Stimulated activated naive CD8-positive, alpha-beta T cell treated with anti-CD3 and anti-CD28 coated beads, Interleukin-15, Interleukin-2, amounts not matched to agents 100 U/mL and 50 U/mL, for 24 hours (primary cell): ENCODE results near the gene ADGRE2.
"Not testable (repeated sequence)": the region's sequence is repeated elsewhere in the genome, so short reads cannot be mapped to it uniquely, and the experiment has no call there.

Experiments used
- ATAC-seq: fragments of 150-1000 bp; cut with Tn5 transposase; one replicate; pipeline ENCODE4 v1.10.0; 2021
- DNase-seq: peaks from one replicate; pipeline ENCODE4 v3.0.0; 2021

Gene ADGRE2

GRCh38 chr19:14779151-14779550 lies 791 bp upstream of the ADGRE2 start:
- no peak for DNase-seq

GRCh38 chr19:14777645-14778044 lies 715 bp downstream of the ADGRE2 start:
- not testable (repeated sequence) for ATAC-seq, DNase-seq

More at GRCh38 chr19:14779151-14779550, 791 bp upstream of the ADGRE2 start:
- no peak for ATAC-seq

GRCh38 chr19:14775869-14776586 lies 2.3 kb downstream of the ADGRE2 start:
- DNase-seq (peak; percentile 28), ATAC-seq (no peak)

- not testable (repeated sequence) for DNase-seq, ATAC-seq
These were observed 3.0 kb downstream of the ADGRE2 start for GRCh38 chr19:14775326-14775725.

- ATAC-seq (no peak), DNase-seq (no peak)
These were observed 4.0 kb downstream of the ADGRE2 start for GRCh38 chr19:14774373-14774772.

- DNase-seq, ATAC-seq: not testable (repeated sequence)
These were observed 4.6 kb downstream of the ADGRE2 start for GRCh38 chr19:14773722-14774121.

GRCh38 chr19:14772995-14773394 lies 5.4 kb downstream of the ADGRE2 start:
- no peak for ATAC-seq
- DNase-seq = no peak

GRCh38 chr19:14772467-14772866 lies 5.9 kb downstream of the ADGRE2 start:
- no peak for DNase-seq
- no peak for ATAC-seq

- no peak for DNase-seq
- ATAC-seq = no peak
These were observed 7.2 kb downstream of the ADGRE2 start for GRCh38 chr19:14770944-14771839.

GRCh38 chr19:14770136-14770535 lies 8.2 kb downstream of the ADGRE2 start:
- ATAC-seq (no peak), DNase-seq (no peak)

- ATAC-seq (no peak), DNase-seq (no peak)
These were observed 9.2 kb downstream of the ADGRE2 start for GRCh38 chr19:14769201-14769600.

- DNase-seq = no peak
- ATAC-seq = no peak
These were observed 10.4 kb downstream of the ADGRE2 start for GRCh38 chr19:14768001-14768400.

GRCh38 chr19:14767466-14767971 lies 10.8 kb downstream of the ADGRE2 start:
- ATAC-seq (no peak), DNase-seq (no peak)

GRCh38 chr19:14765841-14766240 lies 12.5 kb downstream of the ADGRE2 start:
- DNase-seq, ATAC-seq: not testable (repeated sequence)

- peak; percentile 34 for ATAC-seq
- not testable (repeated sequence) for DNase-seq
These were observed 13.0 kb downstream of the ADGRE2 start for GRCh38 chr19:14765403-14765802.

GRCh38 chr19:14764401-14764800 lies 14.0 kb downstream of the ADGRE2 start:
- DNase-seq (no peak), ATAC-seq (no peak)

GRCh38 chr19:14763497-14764145 lies 14.7 kb downstream of the ADGRE2 start:
- DNase-seq (no peak), ATAC-seq (no peak)

GRCh38 chr19:14762111-14762510 lies 16.2 kb downstream of the ADGRE2 start:
- ATAC-seq (no peak), DNase-seq (no peak)

- DNase-seq (no peak), ATAC-seq (no peak)
These were observed 16.8 kb downstream of the ADGRE2 start for GRCh38 chr19:14761607-14762006.

GRCh38 chr19:14758816-14759215 lies 19.5 kb downstream of the ADGRE2 start:
- no peak for DNase-seq
- ATAC-seq = no peak

- no peak for ATAC-seq
These were observed 29.8 kb downstream of the ADGRE2 start for GRCh38 chr19:14748601-14749000.

GRCh38 chr19:14746886-14747285 lies 31.5 kb downstream of the ADGRE2 start:
- ATAC-seq (no peak), DNase-seq (no peak)

More at GRCh38 chr19:14748601-14749000, 29.8 kb downstream of the ADGRE2 start:
- DNase-seq = no peak
